MM.1S (cell line): Measurements from ENCODE around the gene DENND1A.

Experiments
- DNase-seq: peaks from one replicate; pipeline ENCODE4 v3.0.0-alpha.2; 2015
- H2AFZ ChIP-seq: fragments of 300-600 bp; sonication (generic); 2 replicates; pipeline ENCODE4 v1.6.0; 2016; ENCODE audit warnings: antibody characterized with exemption, low read length
- H3F3A ChIP-seq: fragments of 300-600 bp; sonication (generic); 2 replicates; pipeline ENCODE4 v1.6.1; 2016; ENCODE audit warnings: mild to moderate bottlenecking, antibody characterized with exemption, low read length, moderate library complexity, mixed read lengths; ENCODE audit not compliant: insufficient read depth
- H3K27ac ChIP-seq: fragments of 300-600 bp; sonication (generic); 2 replicates; pipeline ENCODE4 v1.5.1; 2016; ENCODE audit warnings: mild to moderate bottlenecking, low read length
- H3K27me3 ChIP-seq: fragments of 300-600 bp; sonication (generic); replicated peaks from 2 replicates; pipeline ENCODE4 v1.6.0; 2016; ENCODE audit warnings: low read length; ENCODE audit not compliant: insufficient read depth
- H3K36me3 ChIP-seq: fragments of 300-600 bp; sonication (generic); replicated peaks from 2 replicates; pipeline ENCODE4 v1.6.1; 2016; ENCODE audit warnings: mild to moderate bottlenecking, low read length, mixed read lengths; ENCODE audit not compliant: insufficient read depth
- H3K4me1 ChIP-seq: fragments of 300-600 bp; sonication (generic); 2 replicates; pipeline ENCODE4 v1.6.1; 2016; ENCODE audit warnings: low read length, mixed read lengths
- H3K4me2 ChIP-seq: fragments of 300-600 bp; sonication (generic); 2 replicates; pipeline ENCODE4 v1.6.0; 2016; ENCODE audit warnings: low read depth, low read length
- H3K4me3 ChIP-seq: fragments of 300-600 bp; sonication (generic); 2 replicates; pipeline ENCODE4 v1.5.1; 2016; ENCODE audit warnings: low read length, mixed read lengths
- H3K79me2 ChIP-seq: fragments of 300-600 bp; sonication (generic); 2 replicates; pipeline ENCODE4 v1.6.1; 2016; ENCODE audit warnings: mixed run types, low read length, mixed read lengths
- H3K9ac ChIP-seq: fragments of 300-600 bp; sonication (generic); 2 replicates; pipeline ENCODE4 v1.6.1; 2016; ENCODE audit warnings: low read length, mixed read lengths
- H3K9me2 ChIP-seq: fragments of 300-600 bp; sonication (generic); replicated peaks from 2 replicates; pipeline ENCODE4 v1.6.1; 2016; ENCODE audit warnings: mild to moderate bottlenecking, low read length, mixed read lengths; ENCODE audit not compliant: insufficient read depth
- H3K9me3 ChIP-seq: fragments of 300-600 bp; sonication (generic); replicated peaks from 2 replicates; pipeline ENCODE4 v1.6.1; 2016; ENCODE audit warnings: mild to moderate bottlenecking, low read length, mixed read lengths; ENCODE audit not compliant: insufficient read depth
- H4K20me1 ChIP-seq: fragments of 300-600 bp; sonication (generic); 2 replicates; pipeline ENCODE4 v1.6.1; 2016; ENCODE audit warnings: mild to moderate bottlenecking, low read length, moderate library complexity, mixed read lengths; ENCODE audit not compliant: insufficient read depth
- EZH2 ChIP-seq: fragments of 300-600 bp; sonication (generic); optimal IDR thresholded peaks from 2 replicates; pipeline ENCODE3; 2017; ENCODE audit warnings: low read depth, mild to moderate bottlenecking, antibody characterized with exemption, low read length, mixed read lengths
- EZH2phosphoT487 ChIP-seq: fragments of 300-600 bp; sonication (generic); IDR thresholded peaks from 2 replicates; pipeline ENCODE4 v1.6.1; 2018; ENCODE audit warnings: antibody characterized with exemption, low read length
- TF ChIP-seq, protein P1 (sequence below): fragments of 300-600 bp; sonication (generic); IDR thresholded peaks from 2 replicates; pipeline ENCODE4 v1.5.1; 2016; ENCODE audit warnings: antibody characterized with exemption, low read length, mixed read lengths

DENND1A gene

DNA sequence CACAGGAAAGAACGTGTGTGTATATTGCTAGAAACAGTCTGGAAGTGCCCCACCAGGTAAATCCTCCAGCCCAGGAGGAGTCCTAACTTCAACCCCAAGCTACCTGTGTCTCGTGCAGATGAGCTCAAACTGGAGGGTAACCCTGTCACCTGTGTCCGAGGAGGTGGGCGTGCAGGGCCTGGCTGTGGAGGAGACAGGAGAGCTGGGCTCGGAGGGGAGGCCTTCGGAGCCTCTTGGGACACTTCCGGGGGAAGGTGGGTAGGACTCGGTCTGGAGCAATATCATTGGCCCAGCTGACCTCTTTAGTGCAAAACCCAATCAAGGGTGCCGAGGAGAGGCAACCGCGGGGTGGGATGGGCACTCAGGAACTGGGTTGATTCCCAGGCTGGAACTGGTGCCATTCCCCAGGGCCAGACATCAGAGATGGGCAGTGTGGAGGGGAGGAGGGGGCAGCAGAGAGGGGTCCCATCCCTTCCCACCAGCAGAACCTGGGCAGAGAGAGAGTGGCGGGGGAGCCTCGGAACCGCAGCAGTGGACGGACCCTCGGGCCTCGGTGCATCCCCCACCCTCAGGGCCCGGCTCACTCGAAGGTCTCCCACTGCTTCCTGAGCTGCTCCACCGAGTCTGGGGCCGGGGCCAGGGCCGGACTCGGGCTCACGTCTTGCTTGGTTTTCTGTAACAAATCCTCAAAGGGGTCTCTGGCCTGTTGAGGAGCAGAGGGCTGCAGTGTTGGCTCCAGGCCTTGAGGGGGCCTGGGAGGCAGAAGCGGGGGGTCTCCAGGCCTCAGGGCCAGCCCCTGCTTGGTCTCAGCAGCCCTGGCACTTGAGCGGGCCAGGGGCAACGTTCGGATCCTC lies 548.8 kb downstream of the DENND1A start:
- Histone ChIP-seq H3K4me1 (no peaks in the 10 kb centered on the region), H3K9me3 (no peaks in the 10 kb centered on the region), H3K27me3 (peaks cover 3% of the 10 kb centered on the region; the same call in 1 of the 2 replicates), H3K4me3 (no peak overlapping the region), H4K20me1 (no peaks in the 10 kb centered on the region), H2AFZ (no peak overlapping the region), H3K9ac (no peak overlapping the region), H3K36me3 (no peaks in the 10 kb centered on the region), H3K4me2 (no peak overlapping the region), H3K27ac (no peak overlapping the region), H3F3A (0 out of 2 replicates have a peak, but pooled peaks cover 4% of the 10 kb centered on the region), H3K79me2 (no peaks in the 10 kb centered on the region), H3K9me2 (no peaks in the 10 kb centered on the region)
- DNase-seq: no peak
- TF ChIP-seq, protein P1, sequence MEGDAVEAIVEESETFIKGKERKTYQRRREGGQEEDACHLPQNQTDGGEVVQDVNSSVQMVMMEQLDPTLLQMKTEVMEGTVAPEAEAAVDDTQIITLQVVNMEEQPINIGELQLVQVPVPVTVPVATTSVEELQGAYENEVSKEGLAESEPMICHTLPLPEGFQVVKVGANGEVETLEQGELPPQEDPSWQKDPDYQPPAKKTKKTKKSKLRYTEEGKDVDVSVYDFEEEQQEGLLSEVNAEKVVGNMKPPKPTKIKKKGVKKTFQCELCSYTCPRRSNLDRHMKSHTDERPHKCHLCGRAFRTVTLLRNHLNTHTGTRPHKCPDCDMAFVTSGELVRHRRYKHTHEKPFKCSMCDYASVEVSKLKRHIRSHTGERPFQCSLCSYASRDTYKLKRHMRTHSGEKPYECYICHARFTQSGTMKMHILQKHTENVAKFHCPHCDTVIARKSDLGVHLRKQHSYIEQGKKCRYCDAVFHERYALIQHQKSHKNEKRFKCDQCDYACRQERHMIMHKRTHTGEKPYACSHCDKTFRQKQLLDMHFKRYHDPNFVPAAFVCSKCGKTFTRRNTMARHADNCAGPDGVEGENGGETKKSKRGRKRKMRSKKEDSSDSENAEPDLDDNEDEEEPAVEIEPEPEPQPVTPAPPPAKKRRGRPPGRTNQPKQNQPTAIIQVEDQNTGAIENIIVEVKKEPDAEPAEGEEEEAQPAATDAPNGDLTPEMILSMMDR: no peak
- TF ChIP-seq EZH2 (no peak), EZH2phosphoT487 (no peak)

DNA sequence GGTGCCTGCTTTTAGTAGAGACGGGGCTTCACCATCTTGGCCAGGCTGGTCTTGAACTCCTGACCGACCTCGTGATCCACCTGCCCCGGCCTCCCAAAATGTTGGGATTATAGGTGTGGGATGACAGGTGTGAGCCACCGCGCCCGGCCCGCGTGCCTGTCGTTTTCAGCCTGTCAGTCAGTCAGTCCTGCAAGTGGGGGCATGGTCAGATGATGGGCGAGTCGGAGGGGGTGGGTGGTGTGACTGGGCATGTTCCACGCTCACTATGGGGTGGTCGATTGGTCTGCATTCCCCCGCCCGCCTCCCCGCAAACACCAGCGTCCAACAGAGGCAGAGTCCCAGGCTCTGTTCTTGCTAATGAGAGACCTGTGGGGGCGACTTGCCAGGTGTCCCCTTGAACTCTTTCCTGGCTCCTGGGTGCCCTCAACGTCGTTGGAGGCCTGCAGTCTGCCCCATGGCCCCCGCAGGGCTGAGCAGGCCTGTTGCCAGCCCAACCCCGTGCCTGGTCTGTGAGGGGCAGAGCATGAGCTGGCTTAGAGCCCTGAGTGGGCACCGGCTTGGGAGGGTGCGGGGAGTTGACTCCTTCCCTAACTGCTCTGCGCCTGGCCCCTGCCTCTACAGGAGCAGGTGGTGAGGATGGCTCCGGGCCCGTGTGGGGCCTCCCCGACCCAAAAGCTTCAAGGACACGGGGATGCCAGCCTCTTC lies 550.8 kb downstream of the DENND1A start:
- H3K9me3 ChIP-seq: no peaks in the 10 kb centered on the region
- no peak overlapping the region for H3K27ac ChIP-seq
- no peaks in the 10 kb centered on the region for H4K20me1 ChIP-seq
- DNase-seq: no peak
- peaks cover 23% of the 10 kb centered on the region for H3K27me3 ChIP-seq
- no peak overlapping the region for H3K4me3 ChIP-seq
- H2AFZ ChIP-seq: no peak overlapping the region
- H3K4me1 ChIP-seq: no peaks in the 10 kb centered on the region
- TF ChIP-seq EZH2phosphoT487: no peak
- TF ChIP-seq, protein P1: no peak
- no peak for TF ChIP-seq EZH2
- H3K9ac ChIP-seq: no peak overlapping the region
- no peaks in the 10 kb centered on the region for H3F3A ChIP-seq
- H3K9me2 ChIP-seq: no peaks in the 10 kb centered on the region
- no peaks in the 10 kb centered on the region for H3K36me3 ChIP-seq
- H3K79me2 ChIP-seq: no peaks in the 10 kb centered on the region
- H3K4me2 ChIP-seq: no peak overlapping the region

DNA sequence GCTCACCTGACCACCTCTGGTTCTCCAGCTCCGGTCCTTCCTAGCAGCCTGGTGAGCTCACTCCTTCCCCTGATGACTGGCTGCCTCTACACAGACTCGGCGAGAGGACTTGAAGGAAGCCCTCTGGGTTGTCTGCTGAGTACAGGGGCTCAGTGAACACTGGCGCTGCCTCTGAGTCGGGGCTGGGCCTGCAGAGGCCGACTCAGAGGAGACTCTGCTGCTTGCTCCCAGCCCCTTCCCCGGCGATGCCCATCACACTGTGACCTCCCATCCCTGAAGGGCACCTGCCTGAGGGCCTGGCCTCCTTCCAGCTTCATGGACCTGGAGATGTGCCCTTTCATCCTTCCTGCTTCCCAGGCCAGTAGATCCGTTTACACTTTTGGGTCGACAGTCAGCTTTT lies 551.9 kb downstream of the DENND1A start:
- no peak overlapping the region for H3K27ac ChIP-seq
- H3K4me2 ChIP-seq: no peak overlapping the region
- no peaks in the 10 kb centered on the region for H3F3A ChIP-seq
- TF ChIP-seq EZH2phosphoT487: no peak
- TF ChIP-seq, protein P1: no peak
- no peaks in the 10 kb centered on the region for H3K36me3 ChIP-seq
- no peaks in the 10 kb centered on the region for H3K9me3 ChIP-seq
- no peaks in the 10 kb centered on the region for H3K4me1 ChIP-seq
- H3K9ac ChIP-seq: no peak overlapping the region
- H3K9me2 ChIP-seq: no peaks in the 10 kb centered on the region
- H3K79me2 ChIP-seq: no peaks in the 10 kb centered on the region
- peaks cover 31% of the 10 kb centered on the region for H3K27me3 ChIP-seq
- no peak overlapping the region for H2AFZ ChIP-seq
- no peak for DNase-seq
- no peak overlapping the region for H3K4me3 ChIP-seq
- no peaks in the 10 kb centered on the region for H4K20me1 ChIP-seq
